Pancreas (tissue), 10 donors: ENCODE results near the gene NFIX. TPM values are rescaled to one million over a fixed set of nuclear protein-coding genes. Genes with fewer than 3 reads are reported as not detected.

Experiments
- ATAC-seq, 4 donors: fragments of 200-7000 bp; cut with Tn5 transposase; one replicate each; pipeline versions ENCODE4 v1.8.0 to v1.9.1; 2020; ENCODE audit warnings: mild to moderate bottlenecking in 4 of 4, moderate library complexity in 4 of 4
- DNase-seq, 6 donors: peaks; one replicate each; pipeline ENCODE4 v3.0.0-alpha.2; 2020
- FAIRE-seq: peaks from 2 replicates; lab custom pipeline; 2012; peaks lifted over from hg19 to GRCh38; lab: Jason Lieb, UNC
- H3K27ac ChIP-seq, 4 donors: fragments of 200-600 bp; sonication (generic); 1 replicate in 3 of 4; 2 replicates in 1 of 4; pipeline versions ENCODE4 v1.5.0 to v1.8.0; 2020
- H3K27me3 ChIP-seq, 4 donors: fragments of 200-600 bp; one replicate each; pipeline ENCODE4 v1.8.0; 2021
- H3K36me3 ChIP-seq, 3 donors: fragments of 200-600 bp; sonication (generic) in 1 of 3; one replicate each; pipeline versions ENCODE4 v1.5.0 to v1.8.0; 2020 to 2021
- H3K4me1 ChIP-seq, 3 donors: fragments of 200-600 bp; one replicate each; pipeline ENCODE4 v1.8.0; 2021
- H3K4me3 ChIP-seq, 4 donors: fragments of 200-600 bp; sonication (generic) in 2 of 4; one replicate each; pipeline versions ENCODE4 v1.5.0 to v1.8.0; 2020 to 2021
- H3K9me3 ChIP-seq, 4 donors: fragments of 200-600 bp; one replicate each; pipeline ENCODE4 v1.8.0; 2021
- WGBS, 2 donors: extraction: QIAGEN DNeasy Blood & Tissue Kit; methylation state at CpG; one replicate each; pipeline ENCODE4 v1.1.7; 2013; 5-methylcytosine and 5-hydroxymethylcytosine counted together
- intact Hi-C, 3 donors: fragments of 100-400 bp; cut with DNase I; formaldehyde crosslinking; loops; one replicate each; pipeline versions ENCODE4 v1.11.1 to v1.14.2; 2022
- polyA plus RNA-seq, 2 donors: library from polyadenylated mRNA; stranded (reverse); fragments of 200-250 nt; gene quantifications; one replicate each; pipeline ENCODE4 v1.2.3, GENCODE V29; 2013
- total RNA-seq, 6 donors: library from RNA; stranded (reverse); fragmentation: NEBNext Ultra II Directional in 4 of 6; extraction: Animal tissue kit (Norgen Biotek cat#: 25700) in 4 of 6; gene quantifications; one replicate each; pipeline versions ENCODE4 v1.2.1 to v1.2.4, GENCODE V29; 2021 to 2023
- TF ChIP-seq, protein P1 (sequence below), 4 donors: fragments of 200-600 bp; sonication (generic) in 3 of 4; IDR thresholded peaks; one replicate each; pipeline versions ENCODE4 v1.5.0 to v1.8.0; 2021; ENCODE audit warnings: antibody characterized with exemption in 4 of 4
- donor health status: healthy with polysubstance abuse.
- donor health status: DM: no; HTN: no; CAD: no; lungs with moderate emphysema.
- donor health status: DM: no; HTN: no; CAD: no.
- donor health status: control.
- donor health status: control.
- donor health status: Bipolar disorder and iron deficiency.
- donor health status: DM: yes; HTN: yes; CAD: no.
- donor health status: DM: no; HTN: no; CAD: no.
- donor health status: DM: no; HTN: no; CAD: no.
- donor health status: DM: yes; HTN: yes; CAD: no.

The NFIX gene
- total and polyA plus RNA-seq, 8 donors = 8.3 to 45.1 (median 32.7) TPM

DNA sequence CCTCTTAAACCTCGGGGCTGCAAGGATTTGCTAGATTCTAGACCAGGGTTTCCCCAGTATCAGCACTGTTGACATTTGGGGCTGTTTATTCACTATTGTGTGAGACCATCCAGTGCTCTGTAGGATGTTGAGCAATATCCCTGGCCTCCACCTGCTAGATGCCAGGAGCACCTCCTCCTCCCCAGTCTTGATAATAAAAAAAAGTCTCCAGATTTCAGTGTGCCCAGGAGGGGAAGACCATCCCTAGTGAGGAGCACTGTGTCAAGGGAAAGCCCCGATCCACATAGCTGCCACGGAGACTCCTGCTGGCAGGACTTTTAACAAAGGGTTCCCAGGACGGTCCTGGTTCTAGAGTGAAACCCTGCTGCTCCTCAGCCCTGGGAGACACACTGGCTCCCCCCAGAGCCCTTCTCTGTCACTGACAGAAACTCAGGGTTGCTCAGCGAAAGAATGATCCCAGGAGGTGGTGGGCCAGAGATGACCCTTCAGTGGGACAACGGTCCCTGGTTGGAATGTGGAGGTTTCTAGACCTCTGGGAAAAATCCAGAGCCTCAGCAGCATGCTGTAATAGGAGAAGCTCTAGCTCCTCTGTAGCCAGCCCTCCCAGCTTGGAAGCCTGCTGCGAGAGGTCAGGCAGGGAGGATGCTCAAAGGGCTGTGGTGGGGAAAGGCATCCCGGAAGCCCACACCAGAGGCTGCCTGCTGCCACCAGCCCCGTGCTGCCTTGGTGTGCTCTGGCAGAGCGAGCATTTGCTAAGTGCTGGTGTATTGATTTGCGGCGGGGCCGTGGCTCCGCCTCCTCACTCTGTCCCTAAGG, 87.1 kb downstream of the NFIX start:
- intact Hi-C loops = no loop called here
- Histone ChIP-seq H3K36me3 (no peaks in the 10 kb centered on the region), H3K4me1 (peaks cover 0 to 3% (median 0%) of the 10 kb centered on the region in 3 donors), H3K4me3 (no peak overlapping the region), H3K27ac (peak overlapping the region in 2 of 4 donors; percentile 6 to 8), H3K27me3 (no peaks in the 10 kb centered on the region), H3K9me3 (no peaks in the 10 kb centered on the region)
- FAIRE-seq (no peak), ATAC-seq (peak; percentile 38 to 76 (median 70)), DNase-seq (no peak)
- 65 to 66% methylated on average over 10 to 14 of the region's 14 CpGs for WGBS, 2 donors
- TF ChIP-seq, protein P1, sequence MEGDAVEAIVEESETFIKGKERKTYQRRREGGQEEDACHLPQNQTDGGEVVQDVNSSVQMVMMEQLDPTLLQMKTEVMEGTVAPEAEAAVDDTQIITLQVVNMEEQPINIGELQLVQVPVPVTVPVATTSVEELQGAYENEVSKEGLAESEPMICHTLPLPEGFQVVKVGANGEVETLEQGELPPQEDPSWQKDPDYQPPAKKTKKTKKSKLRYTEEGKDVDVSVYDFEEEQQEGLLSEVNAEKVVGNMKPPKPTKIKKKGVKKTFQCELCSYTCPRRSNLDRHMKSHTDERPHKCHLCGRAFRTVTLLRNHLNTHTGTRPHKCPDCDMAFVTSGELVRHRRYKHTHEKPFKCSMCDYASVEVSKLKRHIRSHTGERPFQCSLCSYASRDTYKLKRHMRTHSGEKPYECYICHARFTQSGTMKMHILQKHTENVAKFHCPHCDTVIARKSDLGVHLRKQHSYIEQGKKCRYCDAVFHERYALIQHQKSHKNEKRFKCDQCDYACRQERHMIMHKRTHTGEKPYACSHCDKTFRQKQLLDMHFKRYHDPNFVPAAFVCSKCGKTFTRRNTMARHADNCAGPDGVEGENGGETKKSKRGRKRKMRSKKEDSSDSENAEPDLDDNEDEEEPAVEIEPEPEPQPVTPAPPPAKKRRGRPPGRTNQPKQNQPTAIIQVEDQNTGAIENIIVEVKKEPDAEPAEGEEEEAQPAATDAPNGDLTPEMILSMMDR (IDR thresholded peaks at IDR 0.05) = no peak

GRCh38 chr19:13083008-13083404, 87.7 kb downstream of the NFIX start:
- ATAC-seq (no peak), FAIRE-seq (no peak)
- TF ChIP-seq, protein P1 (IDR thresholded peaks at IDR 0.05) = no peak

DNA sequence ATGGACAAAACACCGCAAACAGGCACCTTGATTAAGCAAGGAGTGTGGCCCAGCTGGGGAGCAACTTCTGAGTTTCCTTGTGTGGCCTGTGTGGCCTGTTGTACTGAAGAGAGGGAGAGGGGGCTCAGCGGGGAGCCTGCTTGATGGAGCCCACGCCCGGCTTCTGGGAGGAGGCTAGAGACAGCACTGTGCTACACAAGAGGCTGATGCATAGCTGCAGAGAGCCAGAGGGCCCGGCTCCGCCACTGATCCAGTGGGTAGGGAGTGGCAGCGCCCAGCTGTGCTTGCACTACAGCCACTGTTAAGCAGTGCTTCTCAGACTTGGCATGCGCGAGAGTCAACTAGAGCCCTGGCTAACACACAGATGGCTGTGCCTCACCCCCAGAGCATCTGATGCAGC, 88.4 kb downstream of the NFIX start:
- WGBS, 2 donors = 92 to 94% methylated on average over 9 of the region's 9 CpGs

More at GRCh38 chr19:13083008-13083404, 87.7 kb downstream of the NFIX start:
- intact Hi-C loops = no loop called here
- no peak overlapping the region for H3K4me3 ChIP-seq
- no peak for DNase-seq
- H3K27me3 ChIP-seq = no peaks in the 10 kb centered on the region
- no peaks in the 10 kb centered on the region for H3K9me3 ChIP-seq
- H3K4me1 ChIP-seq = peaks cover 0 to 3% (median 0%) of the 10 kb centered on the region in 3 donors
- peak overlapping the region in 1 of 4 donors; percentile 8 for H3K27ac ChIP-seq
- WGBS, 2 donors = 73 to 83% methylated on average over 6 to 7 of the region's 7 CpGs
- H3K36me3 ChIP-seq = no peaks in the 10 kb centered on the region

DNA sequence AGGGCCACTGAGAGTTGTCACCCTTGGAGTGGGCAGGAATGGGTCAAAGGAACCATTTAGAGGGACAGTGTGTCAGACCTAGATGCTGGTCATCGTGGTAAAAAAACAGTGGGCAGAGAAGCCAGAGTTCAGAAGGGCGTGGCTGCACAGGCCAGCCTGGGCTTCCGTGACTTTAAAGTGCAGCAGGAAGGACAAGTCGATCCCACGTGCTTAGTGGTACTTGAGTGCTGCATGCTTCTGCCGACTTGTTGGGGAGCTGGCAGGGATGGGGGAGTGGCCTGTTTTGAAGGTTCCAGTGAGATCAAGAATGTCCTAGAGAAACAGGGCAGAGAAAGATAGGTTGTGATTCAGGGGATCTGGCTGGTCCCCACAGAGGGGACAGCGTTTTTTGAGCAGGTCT, 90.4 kb downstream of the NFIX start:
- no peak for FAIRE-seq
- no peaks in the 10 kb centered on the region for H3K36me3 ChIP-seq
- intact Hi-C loops = no loop called here
- 62 to 71% methylated on average over 7 of the region's 7 CpGs for WGBS, 2 donors
- H3K27me3 ChIP-seq = no peaks in the 10 kb centered on the region
- TF ChIP-seq, protein P1 (IDR thresholded peaks at IDR 0.05) = no peak
- H3K4me3 ChIP-seq = no peak overlapping the region
- no peaks in the 10 kb centered on the region for H3K9me3 ChIP-seq
- no peak for ATAC-seq
- no peak for DNase-seq
- H3K27ac ChIP-seq = no peak overlapping the region
- H3K4me1 ChIP-seq = no peaks in the 10 kb centered on the region

More for the DNA sequence above, 88.4 kb downstream of the NFIX start:
- no peaks in the 10 kb centered on the region for H3K27me3 ChIP-seq
- TF ChIP-seq, protein P1 (IDR thresholded peaks at IDR 0.05) = no peak
- FAIRE-seq = no peak
- H3K4me3 ChIP-seq = no peak overlapping the region
- no peak for ATAC-seq
- H3K27ac ChIP-seq = no peak overlapping the region
- intact Hi-C loops = no loop called here
- no peaks in the 10 kb centered on the region for H3K9me3 ChIP-seq
- H3K4me1 ChIP-seq = peaks cover 0 to 3% (median 0%) of the 10 kb centered on the region in 3 donors
- no peak for DNase-seq
- no peaks in the 10 kb centered on the region for H3K36me3 ChIP-seq

- Histone ChIP-seq H3K4me1 (no peaks in the 10 kb centered on the region), H3K27ac (no peak overlapping the region), H3K4me3 (no peak overlapping the region), H3K27me3 (no peaks in the 10 kb centered on the region), H3K36me3 (no peaks in the 10 kb centered on the region), H3K9me3 (no peaks in the 10 kb centered on the region)
- intact Hi-C loops = no loop called here
- ATAC-seq (no peak), FAIRE-seq (no peak), DNase-seq (no peak)
- WGBS, 2 donors = 85 to 92% methylated on average over 2 of the region's 2 CpGs
- TF ChIP-seq, protein P1 (IDR thresholded peaks at IDR 0.05) = no peak
Observed at GRCh38 chr19:13086341-13086740, 91.1 kb downstream of the NFIX start.
